SK-N-SH (cell line): Measurements from ENCODE around the gene MAG. TPM values are rescaled to one million over a fixed set of nuclear protein-coding genes. Genes with fewer than 3 reads are reported as not detected.

Source experiments
- CTCF ChIA-PET: fragments of 300-600, 350-600 bp; formaldehyde crosslinking; extraction: SDS; loops from one replicate; lab custom pipeline; 2021; lab: Yijun Ruan, JAX
- POLR2A ChIA-PET: fragments of 350-600 bp; sonication (Branson Sonifier 250); formaldehyde crosslinking; extraction: SDS; loops from one replicate; lab custom pipeline; 2020; ENCODE audit warnings: antibody characterized with exemption, inconsistent platforms; lab: Yijun Ruan, JAX
- DNase-seq: peaks from one replicate; pipeline ENCODE4 v3.0.0; 2012
- H2AFZ ChIP-seq: fragments of 200-600 bp; sonication (generic); 2 replicates; pipeline ENCODE4 v1.8.1; 2016; ENCODE audit warnings: antibody characterized with exemption, mild to moderate bottlenecking, low read depth
- H3F3A ChIP-seq: fragments of 200-600 bp; sonication (generic); replicated peaks from 2 replicates; pipeline ENCODE3; 2016; ENCODE audit warnings: antibody characterized with exemption, mild to moderate bottlenecking; ENCODE audit not compliant: insufficient read depth
- H3K27ac ChIP-seq, 2 experiments: fragments of 200-500 bp in 1 of 2; fragments of 200-600 bp in 1 of 2; sonication (Bioruptor generic) in 1 of 2; sonication (generic), shearing (Covaris generic) in 1 of 2; 2 replicates each; pipeline versions ENCODE4 v1.5.1 to v1.6.1; 2014 to 2016; ENCODE audit warnings: low read depth in 2 of 2, inconsistent platforms in 1 of 2, low read length in 1 of 2, mild to moderate bottlenecking in 1 of 2, mixed read lengths in 1 of 2
- H3K27me3 ChIP-seq: fragments of 200-600 bp; sonication (generic), shearing (Covaris generic); 2 replicates; pipeline ENCODE4 v1.6.1; 2016; ENCODE audit warnings: mixed run types; ENCODE audit not compliant: insufficient read depth
- H3K36me3 ChIP-seq, 2 experiments: fragments of 200-500 bp in 1 of 2; fragments of 200-600 bp in 1 of 2; sonication (Bioruptor generic) in 1 of 2; sonication (generic) in 1 of 2; replicated peaks in 1 of 2; 2 replicates each; pipeline versions ENCODE3 to v1.5.1; 2014 to 2016; ENCODE audit warnings: low read length in 1 of 2, mild to moderate bottlenecking in 1 of 2; ENCODE audit not compliant: insufficient read depth in 2 of 2, control insufficient read depth in 1 of 2
- H3K4me1 ChIP-seq, 2 experiments: fragments of 200-500 bp in 1 of 2; fragments of 200-600 bp in 1 of 2; sonication (Bioruptor generic) in 1 of 2; sonication (generic), shearing (Covaris generic) in 1 of 2; 2 replicates each; pipeline versions ENCODE4 v1.5.1 to v1.6.1; 2014 to 2016; ENCODE audit warnings: low read depth in 1 of 2, low read length in 1 of 2, mixed run types in 1 of 2; ENCODE audit not compliant: insufficient read depth in 2 of 2, control insufficient read depth in 1 of 2
- H3K4me2 ChIP-seq: fragments of 200-600 bp; sonication (generic), shearing (Covaris generic); 2 replicates; pipeline ENCODE4 v1.6.1; 2017; ENCODE audit warnings: mixed run types
- H3K4me3 ChIP-seq, 2 experiments: fragments of 200-500 bp in 1 of 2; fragments of 200-600 bp in 1 of 2; sonication (Bioruptor generic) in 1 of 2; sonication (generic), shearing (Covaris generic) in 1 of 2; 2 replicates each; pipeline versions ENCODE4 v1.5.1 to v1.8.1; 2014 to 2016; ENCODE audit warnings: low read depth in 2 of 2, inconsistent platforms in 1 of 2, low read length in 1 of 2, mild to moderate bottlenecking in 1 of 2, mixed read lengths in 1 of 2, moderate library complexity in 1 of 2
- H3K79me2 ChIP-seq: fragments of 200-600 bp; sonication (generic); 2 replicates; pipeline ENCODE4 v1.8.1; 2017; ENCODE audit warnings: mild to moderate bottlenecking; ENCODE audit not compliant: insufficient read depth
- H3K9ac ChIP-seq: fragments of 200-600 bp; sonication (generic); 2 replicates; pipeline ENCODE4 v1.6.1; 2017; ENCODE audit warnings: mixed run types
- H3K9me2 ChIP-seq: fragments of 200-600 bp; sonication (generic); 2 replicates; pipeline ENCODE4 v1.6.1; 2017; ENCODE audit warnings: mixed run types
- H3K9me3 ChIP-seq: fragments of 200-600 bp; sonication (generic); 2 replicates; pipeline ENCODE4 v1.6.1; 2017; ENCODE audit warnings: mixed run types, mild to moderate bottlenecking, moderate library complexity
- H4K20me1 ChIP-seq: fragments of 200-600 bp; sonication (generic); 2 replicates; pipeline ENCODE4 v1.6.1; 2017; ENCODE audit warnings: mild to moderate bottlenecking, mixed run types; ENCODE audit not compliant: insufficient read depth
- MXI1 ChIP-seq: IDR thresholded peaks from 2 replicates; pipeline ENCODE4 v1.6.1; 2012; ENCODE audit warnings: mild to moderate bottlenecking, low read depth, low read length, improper control_type of control experiment
- NRF1 ChIP-seq: IDR thresholded peaks from 2 replicates; pipeline ENCODE4 v1.6.1; 2012; ENCODE audit warnings: low read depth, mild to moderate bottlenecking, low read length
- RCOR1 ChIP-seq: fragments of 150-350 bp; IDR thresholded peaks from 2 replicates; pipeline ENCODE4 v1.6.1; 2017; ENCODE audit warnings: antibody characterized with exemption, low read length
- RFX5 ChIP-seq: IDR thresholded peaks from 2 replicates; pipeline ENCODE4 v1.6.1; 2012; ENCODE audit warnings: mild to moderate bottlenecking, improper control_type of control experiment, low read length
- TCF12 ChIP-seq: IDR thresholded peaks from 2 replicates; pipeline ENCODE4 v1.4.0; 2012
- TEAD4 ChIP-seq: IDR thresholded peaks from 2 replicates; pipeline ENCODE4 v1.4.0; 2012; ENCODE audit warnings: mild to moderate bottlenecking, borderline replicate concordance; ENCODE audit not compliant: insufficient read depth
- YY1 ChIP-seq: IDR thresholded peaks from 2 replicates; pipeline ENCODE4 v1.4.0; 2012; ENCODE audit warnings: low read depth, mild to moderate bottlenecking
- WGBS: methylation state at CpG from one replicate; pipeline ENCODE4 v1.1.6; 2017; ENCODE audit warnings: low lambda C conversion rate; 5-methylcytosine and 5-hydroxymethylcytosine counted together
- polyA plus RNA-seq, 3 experiments: library from polyadenylated mRNA; depleted of rRNA; stranded (reverse); fragments of >200 nt; gene quantifications; 2 replicates each; pipeline ENCODE4 v1.2.3, GENCODE V29; 2012
- TF ChIP-seq, protein P1 (sequence below): IDR thresholded peaks from 2 replicates; pipeline ENCODE4 v1.6.1; 2012; ENCODE audit warnings: mild to moderate bottlenecking, low read depth, low read length, moderate library complexity
- TF ChIP-seq, protein P2 (sequence below): IDR thresholded peaks from 2 replicates; pipeline ENCODE4 v1.4.0; 2012; ENCODE audit warnings: low read depth, borderline replicate concordance
- TF ChIP-seq, protein P3 (sequence below): IDR thresholded peaks from 2 replicates; pipeline ENCODE4; 2012

MAG gene
- polyA plus RNA-seq, 1 of the 3 experiments (the other 2 are of a cell fraction): not detected

DNA sequence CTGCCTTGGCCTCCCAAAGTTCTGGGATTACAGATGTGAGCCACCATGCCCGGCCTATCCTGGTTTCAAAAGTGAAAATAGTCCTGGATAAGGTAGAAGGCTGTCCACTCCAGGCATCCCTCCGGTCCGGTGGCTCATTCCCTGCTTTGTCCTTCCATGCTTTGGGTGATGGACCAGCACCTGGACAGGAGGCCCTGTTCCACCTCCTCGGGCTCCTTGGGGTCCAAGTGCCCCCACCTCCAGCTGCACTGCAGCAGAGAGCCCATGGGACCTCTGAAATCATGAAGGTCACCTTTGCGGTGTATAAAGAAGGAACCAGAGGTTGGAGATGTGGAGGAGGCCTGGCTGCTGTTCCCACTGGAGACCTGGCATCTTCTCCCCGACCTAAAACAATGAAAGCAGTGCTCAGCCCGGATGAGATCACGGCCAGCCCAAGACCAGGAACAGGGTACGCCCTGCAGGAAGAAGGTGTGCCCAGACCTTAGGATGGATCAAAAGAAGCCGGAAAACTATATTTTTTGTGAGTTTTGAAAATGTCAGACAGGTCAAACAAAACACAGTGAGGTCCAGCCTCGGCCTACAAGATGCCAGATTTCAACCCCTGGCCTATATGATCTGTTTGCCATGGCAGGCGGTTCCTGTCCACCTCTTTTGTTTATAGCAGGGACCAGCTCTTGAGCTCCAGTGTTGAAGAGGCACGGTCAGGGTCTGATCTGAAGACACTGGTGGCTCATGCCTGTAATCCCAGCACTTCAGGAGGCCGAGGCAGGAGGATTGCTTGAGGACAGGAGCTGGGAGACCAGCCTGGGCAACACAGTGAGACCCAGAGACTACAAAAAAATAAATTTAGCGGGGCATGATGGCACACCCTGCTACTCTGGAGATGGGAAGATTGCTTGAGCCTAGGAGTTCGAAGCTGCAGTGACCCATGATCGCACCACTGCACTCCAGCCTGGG, 37.3 kb upstream of the MAG start:
- peaks cover 44% of the 10 kb centered on the region for H3K27me3 ChIP-seq
- CTCF ChIA-PET: interaction anchor here (1.0 kb wide), 2 partner anchors 15 to 113 kb away, joined by 3 read pairs; no protein-coding TSS in a partner anchor
- no peak for DNase-seq
- TF ChIP-seq, protein P1, sequence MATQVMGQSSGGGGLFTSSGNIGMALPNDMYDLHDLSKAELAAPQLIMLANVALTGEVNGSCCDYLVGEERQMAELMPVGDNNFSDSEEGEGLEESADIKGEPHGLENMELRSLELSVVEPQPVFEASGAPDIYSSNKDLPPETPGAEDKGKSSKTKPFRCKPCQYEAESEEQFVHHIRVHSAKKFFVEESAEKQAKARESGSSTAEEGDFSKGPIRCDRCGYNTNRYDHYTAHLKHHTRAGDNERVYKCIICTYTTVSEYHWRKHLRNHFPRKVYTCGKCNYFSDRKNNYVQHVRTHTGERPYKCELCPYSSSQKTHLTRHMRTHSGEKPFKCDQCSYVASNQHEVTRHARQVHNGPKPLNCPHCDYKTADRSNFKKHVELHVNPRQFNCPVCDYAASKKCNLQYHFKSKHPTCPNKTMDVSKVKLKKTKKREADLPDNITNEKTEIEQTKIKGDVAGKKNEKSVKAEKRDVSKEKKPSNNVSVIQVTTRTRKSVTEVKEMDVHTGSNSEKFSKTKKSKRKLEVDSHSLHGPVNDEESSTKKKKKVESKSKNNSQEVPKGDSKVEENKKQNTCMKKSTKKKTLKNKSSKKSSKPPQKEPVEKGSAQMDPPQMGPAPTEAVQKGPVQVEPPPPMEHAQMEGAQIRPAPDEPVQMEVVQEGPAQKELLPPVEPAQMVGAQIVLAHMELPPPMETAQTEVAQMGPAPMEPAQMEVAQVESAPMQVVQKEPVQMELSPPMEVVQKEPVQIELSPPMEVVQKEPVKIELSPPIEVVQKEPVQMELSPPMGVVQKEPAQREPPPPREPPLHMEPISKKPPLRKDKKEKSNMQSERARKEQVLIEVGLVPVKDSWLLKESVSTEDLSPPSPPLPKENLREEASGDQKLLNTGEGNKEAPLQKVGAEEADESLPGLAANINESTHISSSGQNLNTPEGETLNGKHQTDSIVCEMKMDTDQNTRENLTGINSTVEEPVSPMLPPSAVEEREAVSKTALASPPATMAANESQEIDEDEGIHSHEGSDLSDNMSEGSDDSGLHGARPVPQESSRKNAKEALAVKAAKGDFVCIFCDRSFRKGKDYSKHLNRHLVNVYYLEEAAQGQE: no peak
- TF ChIP-seq YY1: no peak
- no peak for TF ChIP-seq TEAD4
- TF ChIP-seq MXI1: no peak
- no peaks in the 10 kb centered on the region for H4K20me1 ChIP-seq
- no peak overlapping the region for H3K4me3 ChIP-seq
- H3K27ac ChIP-seq: no peak overlapping the region
- H3K4me1 ChIP-seq: no peaks in the 10 kb centered on the region; a peak in 1 of 4 replicates
- H3K4me2 ChIP-seq: no peak overlapping the region
- H3K9ac ChIP-seq: no peak overlapping the region
- POLR2A ChIA-PET: no interaction called here
- no peak overlapping the region for H2AFZ ChIP-seq
- no peaks in the 10 kb centered on the region for H3F3A ChIP-seq
- no peaks in the 10 kb centered on the region for H3K79me2 ChIP-seq
- no peaks in the 10 kb centered on the region for H3K9me2 ChIP-seq
- 58% methylated on average over 17 of the region's 17 CpGs for WGBS
- no peaks in the 10 kb centered on the region for H3K36me3 ChIP-seq
- H3K9me3 ChIP-seq: no peaks in the 10 kb centered on the region

DNA sequence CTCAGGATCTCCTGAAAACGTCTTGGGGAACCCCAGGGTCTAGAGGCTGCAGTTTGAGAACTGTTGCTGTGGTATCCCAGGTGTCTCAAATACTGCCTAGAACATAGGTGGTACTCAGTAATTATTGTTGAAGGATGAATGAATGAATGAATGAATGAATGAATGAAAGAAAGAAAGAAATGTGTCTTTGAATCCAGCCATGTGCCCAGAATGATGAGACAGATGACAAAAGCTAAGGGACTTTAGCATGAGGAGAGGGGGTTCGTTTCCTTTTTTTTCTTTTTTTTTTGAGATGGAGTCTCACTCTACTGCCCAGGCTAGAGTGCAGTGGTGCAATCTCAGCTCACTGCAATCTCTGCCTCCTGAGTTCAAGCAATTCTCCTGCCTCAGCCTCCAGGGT, 35.4 kb upstream of the MAG start:
- TF ChIP-seq RCOR1: no peak
- no peak for TF ChIP-seq TCF12
- TF ChIP-seq RFX5: no peak
- no peak for TF ChIP-seq NRF1
- TF ChIP-seq, protein P2, sequence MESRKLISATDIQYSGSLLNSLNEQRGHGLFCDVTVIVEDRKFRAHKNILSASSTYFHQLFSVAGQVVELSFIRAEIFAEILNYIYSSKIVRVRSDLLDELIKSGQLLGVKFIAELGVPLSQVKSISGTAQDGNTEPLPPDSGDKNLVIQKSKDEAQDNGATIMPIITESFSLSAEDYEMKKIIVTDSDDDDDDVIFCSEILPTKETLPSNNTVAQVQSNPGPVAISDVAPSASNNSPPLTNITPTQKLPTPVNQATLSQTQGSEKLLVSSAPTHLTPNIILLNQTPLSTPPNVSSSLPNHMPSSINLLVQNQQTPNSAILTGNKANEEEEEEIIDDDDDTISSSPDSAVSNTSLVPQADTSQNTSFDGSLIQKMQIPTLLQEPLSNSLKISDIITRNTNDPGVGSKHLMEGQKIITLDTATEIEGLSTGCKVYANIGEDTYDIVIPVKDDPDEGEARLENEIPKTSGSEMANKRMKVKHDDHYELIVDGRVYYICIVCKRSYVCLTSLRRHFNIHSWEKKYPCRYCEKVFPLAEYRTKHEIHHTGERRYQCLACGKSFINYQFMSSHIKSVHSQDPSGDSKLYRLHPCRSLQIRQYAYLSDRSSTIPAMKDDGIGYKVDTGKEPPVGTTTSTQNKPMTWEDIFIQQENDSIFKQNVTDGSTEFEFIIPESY: no peak
- TF ChIP-seq, protein P3, sequence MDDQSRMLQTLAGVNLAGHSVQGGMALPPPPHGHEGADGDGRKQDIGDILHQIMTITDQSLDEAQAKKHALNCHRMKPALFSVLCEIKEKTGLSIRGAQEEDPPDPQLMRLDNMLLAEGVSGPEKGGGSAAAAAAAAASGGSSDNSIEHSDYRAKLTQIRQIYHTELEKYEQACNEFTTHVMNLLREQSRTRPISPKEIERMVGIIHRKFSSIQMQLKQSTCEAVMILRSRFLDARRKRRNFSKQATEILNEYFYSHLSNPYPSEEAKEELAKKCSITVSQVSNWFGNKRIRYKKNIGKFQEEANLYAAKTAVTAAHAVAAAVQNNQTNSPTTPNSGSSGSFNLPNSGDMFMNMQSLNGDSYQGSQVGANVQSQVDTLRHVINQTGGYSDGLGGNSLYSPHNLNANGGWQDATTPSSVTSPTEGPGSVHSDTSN: no peak
- no peak for TF ChIP-seq TEAD4
- no peak for DNase-seq
- H3K4me2 ChIP-seq: no peak overlapping the region
- peaks cover 0 to under 1% of the 10 kb centered on the region in 2 experiments; a peak in 1 of 4 replicates for H3K4me1 ChIP-seq
- H3F3A ChIP-seq: no peaks in the 10 kb centered on the region
- no peak overlapping the region for H3K9ac ChIP-seq
- no peaks in the 10 kb centered on the region for H3K9me3 ChIP-seq
- no peaks in the 10 kb centered on the region for H4K20me1 ChIP-seq
- WGBS: 3% methylated on average over 2 of the region's 2 CpGs
- POLR2A ChIA-PET: interaction anchor here (0.6 kb wide), 1 partner anchor 303 kb away, joined by 4 read pairs; no protein-coding TSS in a partner anchor
- H3K9me2 ChIP-seq: no peaks in the 10 kb centered on the region
- H3K36me3 ChIP-seq: no peaks in the 10 kb centered on the region
- H3K79me2 ChIP-seq: no peaks in the 10 kb centered on the region
- H3K27me3 ChIP-seq: peaks cover 31% of the 10 kb centered on the region; the same call in 1 of the 2 replicates
- CTCF ChIA-PET: interaction anchor here (0.8 kb wide), 1 partner anchor 190 kb away, joined by 3 read pairs; no protein-coding TSS in a partner anchor
- H3K4me3 ChIP-seq: no peak overlapping the region
- H3K27ac ChIP-seq: no peak overlapping the region
- H2AFZ ChIP-seq: no peak overlapping the region
